Gastrocnemius medialis (tissue), 4 donors: ENCODE results near the gene KCNE1. TPM values are rescaled to one million over a fixed set of nuclear protein-coding genes. Genes with fewer than 3 reads are reported as not detected.

Experiments
- ATAC-seq, 2 donors: fragments of 150-250 bp; one replicate each; pipeline ENCODE4 v1.9.1; 2016
- DNase-seq, 2 donors: peaks; one replicate each; pipeline ENCODE4 v3.0.0-alpha.2; 2019
- H3K27ac ChIP-seq, 4 donors: fragments of 200-600 bp; sonication (generic); 1 replicate in 1 of 4; 2 replicates in 3 of 4; pipeline ENCODE4 v1.5.1; 2016 to 2018; ENCODE audit warnings: mild to moderate bottlenecking in 2 of 4, moderate library complexity in 1 of 4
- H3K27me3 ChIP-seq, 3 donors: fragments of 200-600 bp; sonication (generic) in 2 of 3; 1 replicate in 1 of 3; 2 replicates in 2 of 3; pipeline versions ENCODE4 v1.5.1 to v1.6.0; 2016 to 2019; ENCODE audit warnings: mild to moderate bottlenecking in 1 of 3, moderate library complexity in 1 of 3
- H3K36me3 ChIP-seq, 2 donors: fragments of 200-600 bp; sonication (generic) in 1 of 2; one replicate each; pipeline ENCODE4 v1.5.1; 2017 to 2018
- H3K4me1 ChIP-seq, 2 donors: fragments of 200-600 bp; sonication (generic) in 1 of 2; one replicate each; pipeline ENCODE4 v1.5.1; 2016 to 2017; ENCODE audit warnings: mild to moderate bottlenecking in 2 of 2
- H3K4me3 ChIP-seq, 4 donors: fragments of 200-600 bp; sonication (generic) in 3 of 4; 1 replicate in 1 of 4; 2 replicates in 3 of 4; pipeline ENCODE4 v1.5.1; 2016 to 2019; ENCODE audit warnings: mild to moderate bottlenecking in 2 of 4
- H3K9me3 ChIP-seq, 3 donors: fragments of 200-600 bp; sonication (generic) in 2 of 3; 1 replicate in 1 of 3; 2 replicates in 2 of 3; pipeline ENCODE4 v1.5.1; 2016 to 2019
- CTCF ChIP-seq, 5 experiments: fragments of 450-650 bp in 3 of 5; fragments of 200-600 bp in 2 of 5; sonication (generic) in 2 of 5; IDR thresholded peaks in 4 of 5; conservative IDR thresholded peaks in 1 of 5; 1 replicate in 4 of 5; 2 replicates in 1 of 5; pipeline ENCODE4 v1.5.1; 2016 to 2019; ENCODE audit warnings: antibody characterized with exemption in 5 of 5, mild to moderate bottlenecking in 3 of 5, moderate library complexity in 3 of 5
- POLR2A ChIP-seq, 2 donors: fragments of 450-650 bp; IDR thresholded peaks; one replicate each; pipeline ENCODE4 v1.6.1; 2017; ENCODE audit warnings: antibody characterized with exemption in 2 of 2, mild to moderate bottlenecking in 2 of 2, moderate library complexity in 2 of 2
- in situ Hi-C, 4 donors: fragments of 200-750 bp; cut with MboI; loops; one replicate each; pipeline versions ENCODE4 v1.15.0 to v1.8.0; 2017; ENCODE audit warnings: low sequenced_read_pairs in 4 of 4
- intact Hi-C: fragments of 100-400 bp; cut with DNase I; formaldehyde crosslinking; loops from one replicate; pipeline ENCODE4 v1.15.1; 2023; ENCODE audit warnings: low total_unique reads
- total RNA-seq, 4 donors: library from RNA; depleted of rRNA; stranded (reverse); fragments of >200 nt; gene quantifications; one replicate each; pipeline versions ENCODE4 v1.1.0 to v1.2.3, GENCODE V29; 2016

Gene KCNE1
- total RNA-seq, 4 donors from 2014 or later = 0.22 to 2.9 TPM; not detected in 2

GRCh38 chr21:34522284-34522683, 10.3 kb upstream of the KCNE1 start:
- TF ChIP-seq CTCF (IDR thresholded peaks at IDR 0.05 in 4 of 5, conservative IDR thresholded peaks at IDR 0.05 in 1 of 5) = no peak
- no peak for TF ChIP-seq POLR2A (IDR thresholded peaks at IDR 0.05)
- H3K9me3 ChIP-seq = no peaks in the 10 kb centered on the region
- H3K27ac ChIP-seq = no peak overlapping the region
- no peak overlapping the region for H3K4me3 ChIP-seq
- H3K4me1 ChIP-seq = peaks cover 16 to 27% of the 10 kb centered on the region in 2 donors
- in situ Hi-C loops (no loop called here), intact Hi-C loops (no loop called here)
- ATAC-seq (no peak), DNase-seq (no peak)
- H3K36me3 ChIP-seq = peaks cover 0 to 43% of the 10 kb centered on the region in 2 donors
- no peaks in the 10 kb centered on the region for H3K27me3 ChIP-seq

- peaks cover 11 to 20% of the 10 kb centered on the region in 2 donors for H3K4me1 ChIP-seq
- H3K27ac ChIP-seq = no peak overlapping the region
- intact Hi-C loops (no loop called here), in situ Hi-C loops (no loop called here)
- H3K36me3 ChIP-seq = peaks cover 0 to 49% of the 10 kb centered on the region in 2 donors
- DNase-seq = no peak
- no peak overlapping the region for H3K4me3 ChIP-seq
- no peak for TF ChIP-seq CTCF (IDR thresholded peaks at IDR 0.05 in 4 of 5, conservative IDR thresholded peaks at IDR 0.05 in 1 of 5)
- no peak for TF ChIP-seq POLR2A (IDR thresholded peaks at IDR 0.05)
- ATAC-seq = no peak
- H3K27me3 ChIP-seq = no peaks in the 10 kb centered on the region
- H3K9me3 ChIP-seq = no peaks in the 10 kb centered on the region
Measured at GRCh38 chr21:34521561-34521960, 9.6 kb upstream of the KCNE1 start.

GRCh38 chr21:34520764-34521508, 8.9 kb upstream of the KCNE1 start:
- no peak overlapping the region for H3K4me3 ChIP-seq
- peaks cover 7 to 15% of the 10 kb centered on the region in 2 donors for H3K4me1 ChIP-seq
- intact Hi-C loops = no loop called here
- no peak overlapping the region for H3K27ac ChIP-seq
- no peaks in the 10 kb centered on the region for H3K27me3 ChIP-seq
- in situ Hi-C loops = no loop called here
- no peaks in the 10 kb centered on the region for H3K9me3 ChIP-seq
- no peak for ATAC-seq
- TF ChIP-seq POLR2A (IDR thresholded peaks at IDR 0.05) (no peak), CTCF (IDR thresholded peaks at IDR 0.05 in 4 of 5, conservative IDR thresholded peaks at IDR 0.05 in 1 of 5) (no peak)
- no peak for DNase-seq
- H3K36me3 ChIP-seq = peaks cover 0 to 49% of the 10 kb centered on the region in 2 donors

GRCh38 chr21:34520281-34520680, 8.3 kb upstream of the KCNE1 start:
- intact Hi-C loops = no loop called here
- ATAC-seq (no peak), DNase-seq (no peak)
- Histone ChIP-seq H3K4me1 (peaks cover under 1 to 9% of the 10 kb centered on the region in 2 donors), H3K27me3 (no peaks in the 10 kb centered on the region), H3K4me3 (no peak overlapping the region), H3K9me3 (no peaks in the 10 kb centered on the region), H3K27ac (no peak overlapping the region), H3K36me3 (peaks cover 0 to 49% of the 10 kb centered on the region in 2 donors)
- TF ChIP-seq POLR2A (IDR thresholded peaks at IDR 0.05) (no peak), CTCF (IDR thresholded peaks at IDR 0.05 in 4 of 5, conservative IDR thresholded peaks at IDR 0.05 in 1 of 5) (no peak)
- in situ Hi-C loops = no loop called here
